ENCODE data around the gene PRDX4. TPM values are rescaled to one million over a fixed set of nuclear protein-coding genes. Genes with fewer than 3 reads are reported as not detected.

PRDX4 gene
- total and polyA plus RNA-seq, 2 of the 8 experiments (the other 6 are each of a cell fraction or from before 2014, with no cell fraction given), result 130 TPM

DNA sequence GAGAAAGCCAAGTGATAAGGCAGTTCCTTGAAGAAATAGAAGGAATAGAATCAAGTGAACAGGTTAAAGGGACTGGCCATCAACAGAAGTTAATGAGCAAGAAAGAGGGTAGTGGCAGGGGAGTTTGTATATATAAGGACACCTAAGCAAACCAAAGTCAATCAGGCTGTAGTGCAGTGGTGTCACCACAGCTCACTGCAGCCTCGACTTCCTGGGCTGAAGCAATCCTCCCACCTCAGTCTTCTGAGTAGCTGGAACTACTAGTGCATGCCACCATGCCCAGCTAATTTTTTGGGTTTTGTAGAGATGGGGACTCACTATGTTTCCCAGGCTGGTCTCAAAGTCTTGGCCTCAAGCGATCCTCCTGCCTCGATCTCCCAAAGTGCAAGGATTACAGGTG is 59.9 kb downstream of the PRDX4 start (continued):
- TF ChIP-seq FOSL1 (IDR thresholded peaks at IDR 0.05; ENCODE audit: insufficient read depth, low read depth, low read length), result no peak
- TF ChIP-seq, protein P1, sequence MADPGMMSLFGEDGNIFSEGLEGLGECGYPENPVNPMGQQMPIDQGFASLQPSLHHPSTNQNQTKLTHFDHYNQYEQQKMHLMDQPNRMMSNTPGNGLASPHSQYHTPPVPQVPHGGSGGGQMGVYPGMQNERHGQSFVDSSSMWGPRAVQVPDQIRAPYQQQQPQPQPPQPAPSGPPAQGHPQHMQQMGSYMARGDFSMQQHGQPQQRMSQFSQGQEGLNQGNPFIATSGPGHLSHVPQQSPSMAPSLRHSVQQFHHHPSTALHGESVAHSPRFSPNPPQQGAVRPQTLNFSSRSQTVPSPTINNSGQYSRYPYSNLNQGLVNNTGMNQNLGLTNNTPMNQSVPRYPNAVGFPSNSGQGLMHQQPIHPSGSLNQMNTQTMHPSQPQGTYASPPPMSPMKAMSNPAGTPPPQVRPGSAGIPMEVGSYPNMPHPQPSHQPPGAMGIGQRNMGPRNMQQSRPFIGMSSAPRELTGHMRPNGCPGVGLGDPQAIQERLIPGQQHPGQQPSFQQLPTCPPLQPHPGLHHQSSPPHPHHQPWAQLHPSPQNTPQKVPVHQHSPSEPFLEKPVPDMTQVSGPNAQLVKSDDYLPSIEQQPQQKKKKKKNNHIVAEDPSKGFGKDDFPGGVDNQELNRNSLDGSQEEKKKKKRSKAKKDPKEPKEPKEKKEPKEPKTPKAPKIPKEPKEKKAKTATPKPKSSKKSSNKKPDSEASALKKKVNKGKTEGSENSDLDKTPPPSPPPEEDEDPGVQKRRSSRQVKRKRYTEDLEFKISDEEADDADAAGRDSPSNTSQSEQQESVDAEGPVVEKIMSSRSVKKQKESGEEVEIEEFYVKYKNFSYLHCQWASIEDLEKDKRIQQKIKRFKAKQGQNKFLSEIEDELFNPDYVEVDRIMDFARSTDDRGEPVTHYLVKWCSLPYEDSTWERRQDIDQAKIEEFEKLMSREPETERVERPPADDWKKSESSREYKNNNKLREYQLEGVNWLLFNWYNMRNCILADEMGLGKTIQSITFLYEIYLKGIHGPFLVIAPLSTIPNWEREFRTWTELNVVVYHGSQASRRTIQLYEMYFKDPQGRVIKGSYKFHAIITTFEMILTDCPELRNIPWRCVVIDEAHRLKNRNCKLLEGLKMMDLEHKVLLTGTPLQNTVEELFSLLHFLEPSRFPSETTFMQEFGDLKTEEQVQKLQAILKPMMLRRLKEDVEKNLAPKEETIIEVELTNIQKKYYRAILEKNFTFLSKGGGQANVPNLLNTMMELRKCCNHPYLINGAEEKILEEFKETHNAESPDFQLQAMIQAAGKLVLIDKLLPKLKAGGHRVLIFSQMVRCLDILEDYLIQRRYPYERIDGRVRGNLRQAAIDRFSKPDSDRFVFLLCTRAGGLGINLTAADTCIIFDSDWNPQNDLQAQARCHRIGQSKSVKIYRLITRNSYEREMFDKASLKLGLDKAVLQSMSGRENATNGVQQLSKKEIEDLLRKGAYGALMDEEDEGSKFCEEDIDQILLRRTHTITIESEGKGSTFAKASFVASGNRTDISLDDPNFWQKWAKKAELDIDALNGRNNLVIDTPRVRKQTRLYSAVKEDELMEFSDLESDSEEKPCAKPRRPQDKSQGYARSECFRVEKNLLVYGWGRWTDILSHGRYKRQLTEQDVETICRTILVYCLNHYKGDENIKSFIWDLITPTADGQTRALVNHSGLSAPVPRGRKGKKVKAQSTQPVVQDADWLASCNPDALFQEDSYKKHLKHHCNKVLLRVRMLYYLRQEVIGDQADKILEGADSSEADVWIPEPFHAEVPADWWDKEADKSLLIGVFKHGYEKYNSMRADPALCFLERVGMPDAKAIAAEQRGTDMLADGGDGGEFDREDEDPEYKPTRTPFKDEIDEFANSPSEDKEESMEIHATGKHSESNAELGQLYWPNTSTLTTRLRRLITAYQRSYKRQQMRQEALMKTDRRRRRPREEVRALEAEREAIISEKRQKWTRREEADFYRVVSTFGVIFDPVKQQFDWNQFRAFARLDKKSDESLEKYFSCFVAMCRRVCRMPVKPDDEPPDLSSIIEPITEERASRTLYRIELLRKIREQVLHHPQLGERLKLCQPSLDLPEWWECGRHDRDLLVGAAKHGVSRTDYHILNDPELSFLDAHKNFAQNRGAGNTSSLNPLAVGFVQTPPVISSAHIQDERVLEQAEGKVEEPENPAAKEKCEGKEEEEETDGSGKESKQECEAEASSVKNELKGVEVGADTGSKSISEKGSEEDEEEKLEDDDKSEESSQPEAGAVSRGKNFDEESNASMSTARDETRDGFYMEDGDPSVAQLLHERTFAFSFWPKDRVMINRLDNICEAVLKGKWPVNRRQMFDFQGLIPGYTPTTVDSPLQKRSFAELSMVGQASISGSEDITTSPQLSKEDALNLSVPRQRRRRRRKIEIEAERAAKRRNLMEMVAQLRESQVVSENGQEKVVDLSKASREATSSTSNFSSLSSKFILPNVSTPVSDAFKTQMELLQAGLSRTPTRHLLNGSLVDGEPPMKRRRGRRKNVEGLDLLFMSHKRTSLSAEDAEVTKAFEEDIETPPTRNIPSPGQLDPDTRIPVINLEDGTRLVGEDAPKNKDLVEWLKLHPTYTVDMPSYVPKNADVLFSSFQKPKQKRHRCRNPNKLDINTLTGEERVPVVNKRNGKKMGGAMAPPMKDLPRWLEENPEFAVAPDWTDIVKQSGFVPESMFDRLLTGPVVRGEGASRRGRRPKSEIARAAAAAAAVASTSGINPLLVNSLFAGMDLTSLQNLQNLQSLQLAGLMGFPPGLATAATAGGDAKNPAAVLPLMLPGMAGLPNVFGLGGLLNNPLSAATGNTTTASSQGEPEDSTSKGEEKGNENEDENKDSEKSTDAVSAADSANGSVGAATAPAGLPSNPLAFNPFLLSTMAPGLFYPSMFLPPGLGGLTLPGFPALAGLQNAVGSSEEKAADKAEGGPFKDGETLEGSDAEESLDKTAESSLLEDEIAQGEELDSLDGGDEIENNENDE (IDR thresholded peaks at IDR 0.05; ENCODE audit: insufficient replicate concordance, low read length), result no peak
- no peak for TF ChIP-seq KDM5A (IDR thresholded peaks at IDR 0.05; ENCODE audit: low read length)
- no peak for TF ChIP-seq EP300 (IDR thresholded peaks at IDR 0.05; ENCODE audit: borderline replicate concordance in 1 of 2, low read depth in 2 of 2, low read length in 2 of 2)

Data from H1 (cell line).